Measurements from ENCODE around the gene FBXO42.
"Not testable (repeated sequence)": the region's sequence is repeated elsewhere in the genome, so short reads cannot be mapped to it uniquely, and the experiment has no call there.

The FBXO42 gene

GRCh38 chr1:16366722-16367257 lies 14.5 kb upstream of the FBXO42 start, which contains the start of gene SZRD1:
Gene SZRD1 (plus strand): TSS chr1:16367242. CDS start chr1:16367258, 16 bp downstream.
- peak; percentile 99 for DNase-seq (ENCODE audit: low read depth)
- H3K4me3 ChIP-seq (ENCODE audit: low read depth, low read length) = peak within 1 kb of the TSS; percentile 98
- no peak for TF ChIP-seq CTCF (IDR thresholded peaks at IDR 0.05; ENCODE audit: low read depth, low read length)
- TF ChIP-seq MAX (IDR thresholded peaks at IDR 0.05; ENCODE audit: low read depth, low read length) = peak; percentile 48; the same call in 1 of the 2 replicates
- TF ChIP-seq MYC (IDR thresholded peaks at IDR 0.05; ENCODE audit: low read depth, low read length) = peak; percentile 46; the same call in 1 of the 2 replicates
- no peak for TF ChIP-seq POLR2A (IDR thresholded peaks at IDR 0.05; ENCODE audit: extremely low read depth, insufficient read length)

- DNase-seq (ENCODE audit: low read depth) = peak; percentile 44
These were observed 12.8 kb upstream of the FBXO42 start for GRCh38 chr1:16365146-16365498.

GRCh38 chr1:16356867-16357266 lies 4.6 kb upstream of the FBXO42 start:
- H3K4me3 ChIP-seq (ENCODE audit: low read depth, low read length) = no peak overlapping the region
- TF ChIP-seq MYC (IDR thresholded peaks at IDR 0.05; ENCODE audit: low read depth, low read length) (no peak), POLR2A (IDR thresholded peaks at IDR 0.05; ENCODE audit: extremely low read depth, insufficient read length) (no peak), MAX (IDR thresholded peaks at IDR 0.05; ENCODE audit: low read depth, low read length) (no peak), CTCF (IDR thresholded peaks at IDR 0.05; ENCODE audit: low read depth, low read length) (no peak)
- no peak for DNase-seq (ENCODE audit: low read depth)

More at GRCh38 chr1:16365146-16365498, 12.8 kb upstream of the FBXO42 start:
- H3K4me3 ChIP-seq (ENCODE audit: low read depth, low read length) = not testable (repeated sequence)

GRCh38 chr1:16354619-16355018 lies 2.3 kb upstream of the FBXO42 start:
- TF ChIP-seq MYC (IDR thresholded peaks at IDR 0.05; ENCODE audit: low read depth, low read length) (no peak), MAX (IDR thresholded peaks at IDR 0.05; ENCODE audit: low read depth, low read length) (no peak), POLR2A (IDR thresholded peaks at IDR 0.05; ENCODE audit: extremely low read depth, insufficient read length) (no peak), CTCF (IDR thresholded peaks at IDR 0.05; ENCODE audit: low read depth, low read length) (no peak)
- H3K4me3 ChIP-seq (ENCODE audit: low read depth, low read length) = no peak overlapping the region
- no peak for DNase-seq (ENCODE audit: low read depth)

- peak; percentile 58 for DNase-seq (ENCODE audit: low read depth)
- TF ChIP-seq POLR2A (IDR thresholded peaks at IDR 0.05; ENCODE audit: extremely low read depth, insufficient read length) = no peak
- 0 out of 2 replicates have a peak, but pooled peaks have one; percentile 9 for TF ChIP-seq MYC (IDR thresholded peaks at IDR 0.05; ENCODE audit: low read depth, low read length)
- TF ChIP-seq MAX (IDR thresholded peaks at IDR 0.05; ENCODE audit: low read depth, low read length) = peak; percentile 44; the same call in 1 of the 2 replicates
- no peak for TF ChIP-seq CTCF (IDR thresholded peaks at IDR 0.05; ENCODE audit: low read depth, low read length)
- H3K4me3 ChIP-seq (ENCODE audit: low read depth, low read length) = peak overlapping the region; percentile 72
These were observed 709 bp upstream of the FBXO42 start for GRCh38 chr1:16352842-16353535.

GRCh38 chr1:16351456-16351993 lies 755 bp downstream of the FBXO42 start:
- peak; percentile 47 for DNase-seq (ENCODE audit: low read depth)
- TF ChIP-seq MYC (IDR thresholded peaks at IDR 0.05; ENCODE audit: low read depth, low read length) (no peak), MAX (IDR thresholded peaks at IDR 0.05; ENCODE audit: low read depth, low read length) (no peak), POLR2A (IDR thresholded peaks at IDR 0.05; ENCODE audit: extremely low read depth, insufficient read length) (no peak), CTCF (IDR thresholded peaks at IDR 0.05; ENCODE audit: low read depth, low read length) (no peak)
- H3K4me3 ChIP-seq (ENCODE audit: low read depth, low read length) = peak overlapping the region; percentile 79
